Measurements from ENCODE around the gene TENM4. TPM values are rescaled to one million over a fixed set of nuclear protein-coding genes. Genes with fewer than 3 reads are reported as not detected.

Gene TENM4
- total and polyA plus RNA-seq, 2 of the 8 experiments (the other 6 are each of a cell fraction or from before 2014, with no cell fraction given), result 3.5 to 7.2 TPM

- Histone ChIP-seq H3K79me1 (ENCODE audit: low read depth, low read length) (no peaks in the 10 kb centered on the region), H3K4me3 (ENCODE audit: extremely low read depth in 1 of 4, insufficient read depth in 2 of 4, low read depth in 3 of 4, low read length in 4 of 4) (no peak overlapping the region), H3K14ac (ENCODE audit: insufficient read length) (no peak overlapping the region), H3K18ac (ENCODE audit: extremely low read depth, low read length) (no peak overlapping the region), H4K8ac (ENCODE audit: extremely low read depth, insufficient read depth, low read length) (no peak overlapping the region), H2AFZ (ENCODE audit: low read length) (no peak overlapping the region), H3K23ac (ENCODE audit: insufficient read length) (no peak overlapping the region), H3K56ac (replicated peaks; ENCODE audit: insufficient read length, low read depth, low read length) (no peak overlapping the region), H3K4me1 (replicated peaks in 1 of 4; ENCODE audit: control insufficient read depth in 3 of 4, insufficient read depth in 4 of 4, low read length in 3 of 4) (peaks cover 0 to 1% (median 0%) of the 10 kb centered on the region in 4 experiments; a peak in 1 of 7 replicates), H3K27me3 (replicated peaks in 1 of 4; ENCODE audit: control insufficient read depth in 3 of 4, extremely low read depth in 1 of 4, insufficient read depth in 3 of 4, low read length in 3 of 4) (no peaks in the 10 kb centered on the region), H3K36me3 (ENCODE audit: control insufficient read depth in 2 of 4, insufficient read depth in 4 of 4, low read length in 3 of 4) (no peaks in the 10 kb centered on the region), H4K20me1 (replicated peaks in 1 of 2; ENCODE audit: control insufficient read depth in 1 of 2, insufficient read depth in 2 of 2, low read length in 2 of 2) (no peaks in the 10 kb centered on the region), H3K9ac (replicated peaks in 1 of 4; ENCODE audit: extremely low read depth in 1 of 4, low read depth in 3 of 4, low read length in 3 of 4) (no peak overlapping the region), H3K23me2 (ENCODE audit: low read depth, low read length) (no peaks in the 10 kb centered on the region), H4K5ac (ENCODE audit: insufficient read length, low read depth, low read length) (no peak overlapping the region), H3K27ac (ENCODE audit: low read depth, low read length) (no peak overlapping the region), H4K91ac (replicated peaks; ENCODE audit: insufficient read length, low read length) (no peak overlapping the region), H2BK120ac (replicated peaks; ENCODE audit: low read depth, low read length) (no peak overlapping the region), H3K9me3 (ENCODE audit: insufficient read depth in 2 of 2, low read depth in 1 of 2, low read length in 1 of 2) (no peaks in the 10 kb centered on the region), H2BK20ac (ENCODE audit: low read length) (no peak overlapping the region), H2BK5ac (ENCODE audit: low read depth, low read length) (no peak overlapping the region), H3K4me2 (ENCODE audit: insufficient read depth in 1 of 2, low read depth in 2 of 2, low read length in 2 of 2) (no peak overlapping the region), H2AK5ac (ENCODE audit: low read depth, low read length) (no peak overlapping the region), H2BK15ac (ENCODE audit: low read length) (no peak overlapping the region), H3K79me2 (ENCODE audit: control insufficient read depth in 1 of 2, insufficient read depth in 2 of 2, low read length in 2 of 2) (no peaks in the 10 kb centered on the region), H3K4ac (replicated peaks; ENCODE audit: insufficient read length, low read depth, low read length) (no peak overlapping the region), H2BK12ac (ENCODE audit: low read depth, low read length) (no peak overlapping the region)
- DNase-seq (ENCODE audit: low read depth in 1 of 2, low spot score in 2 of 2) (no peak), FAIRE-seq (no peak)
- CTCF ChIA-PET (ENCODE audit: partially characterized antibody), result interaction anchor here (0.6 to 1.4 kb wide), 4 partner anchors 32 to 496 kb away, joined by 3 to 4 read pairs (median 4); no protein-coding TSS in a partner anchor
- WGBS, 2 experiments (ENCODE audit: extremely low coverage in 1 of 2, insufficient coverage in 1 of 2, insufficient read length in 1 of 2, insufficient replicate concordance in 2 of 2, low coverage in 1 of 2, low lambda C conversion rate in 2 of 2, missing lambda C conversion rate in 1 of 2), result 86% methylated on average over 4 of the region's 4 CpGs; no CpG with 5 or more reads in 1 of the 2 experiments
- POLR2A ChIA-PET (ENCODE audit: partially characterized antibody), result interaction anchor here (1.3 kb wide), 1 partner anchor 35 kb away, joined by 3 read pairs; no protein-coding TSS in a partner anchor
- TF ChIP-seq POLR2A (IDR thresholded peaks at IDR 0.05; ENCODE audit: control extremely low read depth in 1 of 2, low read depth in 2 of 2, low read length in 2 of 2) (no peak), TAF7 (optimal IDR thresholded peaks at IDR 0.05; ENCODE audit: borderline replicate concordance, low read depth, low read length) (no peak), ASH2L (IDR thresholded peaks at IDR 0.05; ENCODE audit: low read length) (no peak), CHD1 (IDR thresholded peaks at IDR 0.05; ENCODE audit: low read depth, low read length) (no peak), BCL11A (IDR thresholded peaks at IDR 0.05; ENCODE audit: low read depth in 2 of 2, low read length in 2 of 2) (no peak), MAFK (IDR thresholded peaks at IDR 0.05; ENCODE audit: low read depth, low read length) (no peak), E2F6 (IDR thresholded peaks at IDR 0.05) (no peak), ATF3 (IDR thresholded peaks at IDR 0.05; ENCODE audit: insufficient read depth, low read depth, low read length) (no peak), FOSL1 (IDR thresholded peaks at IDR 0.05; ENCODE audit: insufficient read depth, low read depth, low read length) (no peak), TAF1 (IDR thresholded peaks at IDR 0.05; ENCODE audit: low read depth, low read length) (no peak), SUZ12 (IDR thresholded peaks at IDR 0.05; ENCODE audit: low read length) (no peak), SP2 (IDR thresholded peaks at IDR 0.05; ENCODE audit: low read length) (no peak), SP4 (IDR thresholded peaks at IDR 0.05; ENCODE audit: low read length) (no peak), RNF2 (IDR thresholded peaks at IDR 0.05; ENCODE audit: borderline replicate concordance, low read depth, low read length, missing control alignments, poor library complexity, severe bottlenecking) (no peak)
These were observed 148.9 kb downstream of the TENM4 start for GRCh38 chr11:79291948-79292347.
